ENCODE results near the gene ANKS3. TPM values are rescaled to one million over a fixed set of nuclear protein-coding genes. Genes with fewer than 3 reads are reported as not detected.

ANKS3 gene
- total RNA-seq, 6 experiments from 2014 or later: 16.7 to 23.1 (median 19.7) TPM

DNA sequence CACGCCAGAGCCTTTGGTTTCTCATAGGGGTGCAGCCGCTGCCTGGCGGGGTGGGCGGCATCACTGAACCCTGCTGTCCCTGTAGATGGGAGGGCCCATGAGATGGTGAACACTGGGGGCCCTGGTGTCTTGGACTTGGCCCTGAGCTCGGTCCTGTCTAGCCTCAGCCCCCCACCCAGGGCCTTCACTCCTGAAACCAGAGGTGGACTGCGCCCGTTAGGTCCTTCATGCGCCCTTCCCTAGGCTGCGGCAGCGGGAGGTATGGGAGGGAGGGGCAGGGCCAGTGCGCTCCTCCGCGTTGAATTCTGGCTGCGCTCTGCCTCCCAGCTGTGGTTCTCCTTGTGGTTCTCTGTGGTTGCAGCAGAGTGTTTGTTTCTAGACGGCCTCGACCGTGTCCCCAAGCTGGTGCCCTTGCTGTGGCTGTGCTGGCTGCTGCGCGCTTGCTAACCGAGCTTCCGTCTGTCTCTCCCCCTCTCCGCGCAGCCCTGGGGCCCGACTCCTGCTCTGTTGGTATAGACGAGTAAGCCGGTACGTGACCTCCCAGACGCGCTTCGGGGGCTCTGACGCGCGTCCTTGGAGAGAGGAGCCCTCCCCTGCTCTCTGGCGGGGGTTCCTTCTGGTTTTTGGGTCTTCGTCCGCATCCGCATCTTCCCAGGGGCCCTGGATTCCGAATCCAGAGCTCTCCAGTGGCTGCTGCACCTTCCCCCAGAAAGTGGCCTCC is 48.1 kb downstream of the ANKS3 start:
- Mint-ChIP-seq H3K36me3 (ENCODE audit: low read depth) (peaks cover 4% of the 10 kb centered on the region), H3K9me3 (no peaks in the 10 kb centered on the region), H3K27ac (no peak overlapping the region), H3K4me3 (no peak overlapping the region), H3K27me3 (ENCODE audit: insufficient read depth) (peaks cover 2% of the 10 kb centered on the region; the same call in 1 of the 2 replicates), H3K4me1 (ENCODE audit: low read depth) (no peaks in the 10 kb centered on the region)
- no peak for DNase-seq
- TF ChIP-seq, protein P1, sequence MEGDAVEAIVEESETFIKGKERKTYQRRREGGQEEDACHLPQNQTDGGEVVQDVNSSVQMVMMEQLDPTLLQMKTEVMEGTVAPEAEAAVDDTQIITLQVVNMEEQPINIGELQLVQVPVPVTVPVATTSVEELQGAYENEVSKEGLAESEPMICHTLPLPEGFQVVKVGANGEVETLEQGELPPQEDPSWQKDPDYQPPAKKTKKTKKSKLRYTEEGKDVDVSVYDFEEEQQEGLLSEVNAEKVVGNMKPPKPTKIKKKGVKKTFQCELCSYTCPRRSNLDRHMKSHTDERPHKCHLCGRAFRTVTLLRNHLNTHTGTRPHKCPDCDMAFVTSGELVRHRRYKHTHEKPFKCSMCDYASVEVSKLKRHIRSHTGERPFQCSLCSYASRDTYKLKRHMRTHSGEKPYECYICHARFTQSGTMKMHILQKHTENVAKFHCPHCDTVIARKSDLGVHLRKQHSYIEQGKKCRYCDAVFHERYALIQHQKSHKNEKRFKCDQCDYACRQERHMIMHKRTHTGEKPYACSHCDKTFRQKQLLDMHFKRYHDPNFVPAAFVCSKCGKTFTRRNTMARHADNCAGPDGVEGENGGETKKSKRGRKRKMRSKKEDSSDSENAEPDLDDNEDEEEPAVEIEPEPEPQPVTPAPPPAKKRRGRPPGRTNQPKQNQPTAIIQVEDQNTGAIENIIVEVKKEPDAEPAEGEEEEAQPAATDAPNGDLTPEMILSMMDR (IDR thresholded peaks at IDR 0.05): no peak

DNA sequence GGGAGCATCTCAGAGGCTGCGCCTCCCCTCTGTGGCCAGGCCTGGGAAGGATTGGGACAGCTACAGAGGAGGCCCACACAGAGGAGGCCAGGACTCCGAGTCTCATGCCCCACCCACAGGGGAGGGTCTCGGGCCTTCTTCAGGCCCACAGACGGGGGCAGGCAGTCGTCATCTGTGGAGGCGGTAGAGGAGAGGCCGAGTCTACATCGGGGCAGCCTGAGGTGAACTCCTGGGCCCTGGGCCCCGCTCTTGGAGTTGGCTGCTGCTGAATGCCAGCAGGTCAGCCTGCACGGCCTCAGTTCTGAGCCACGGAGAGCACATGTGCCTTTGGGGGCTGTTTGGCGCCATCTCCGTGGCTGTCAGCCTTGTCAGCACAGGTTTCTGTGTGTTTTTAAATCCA is 48.8 kb downstream of the ANKS3 start:
- Mint-ChIP-seq H3K4me3 (no peak overlapping the region), H3K9me3 (no peaks in the 10 kb centered on the region), H3K4me1 (ENCODE audit: low read depth) (no peaks in the 10 kb centered on the region), H3K36me3 (ENCODE audit: low read depth) (peaks cover 4% of the 10 kb centered on the region), H3K27ac (no peak overlapping the region), H3K27me3 (ENCODE audit: insufficient read depth) (no peaks in the 10 kb centered on the region; the same call in 1 of the 2 replicates)
- DNase-seq: no peak
- TF ChIP-seq, protein P1 (IDR thresholded peaks at IDR 0.05): no peak

DNA sequence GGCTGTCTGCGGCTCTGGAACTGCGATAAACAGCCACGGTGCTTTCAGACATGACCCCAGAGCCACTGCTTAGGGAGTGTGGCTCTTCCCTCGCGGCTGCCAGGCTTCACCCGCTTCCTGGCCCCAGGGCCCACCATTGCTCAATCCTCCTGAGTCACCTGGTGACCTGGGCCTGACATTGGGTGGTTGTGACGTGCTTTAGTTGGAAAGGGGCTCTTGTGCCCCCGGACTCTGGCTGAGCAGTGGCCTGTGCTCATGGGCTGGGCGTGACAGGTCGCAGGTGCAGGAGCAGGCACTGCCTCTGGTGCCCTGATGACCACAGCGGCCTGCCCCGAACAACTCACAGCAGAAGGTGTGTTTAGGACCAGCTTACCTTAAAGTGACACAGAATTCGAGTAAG is 49.3 kb downstream of the ANKS3 start:
- peaks cover 4% of the 10 kb centered on the region for H3K36me3 Mint-ChIP-seq (ENCODE audit: low read depth)
- DNase-seq: no peak
- TF ChIP-seq, protein P1 (IDR thresholded peaks at IDR 0.05): no peak
- peaks cover 2% of the 10 kb centered on the region for H3K27me3 Mint-ChIP-seq (ENCODE audit: insufficient read depth)
- no peak overlapping the region for H3K27ac Mint-ChIP-seq
- H3K4me3 Mint-ChIP-seq: no peak overlapping the region
- no peaks in the 10 kb centered on the region for H3K9me3 Mint-ChIP-seq
- H3K4me1 Mint-ChIP-seq (ENCODE audit: low read depth): no peaks in the 10 kb centered on the region

DNA sequence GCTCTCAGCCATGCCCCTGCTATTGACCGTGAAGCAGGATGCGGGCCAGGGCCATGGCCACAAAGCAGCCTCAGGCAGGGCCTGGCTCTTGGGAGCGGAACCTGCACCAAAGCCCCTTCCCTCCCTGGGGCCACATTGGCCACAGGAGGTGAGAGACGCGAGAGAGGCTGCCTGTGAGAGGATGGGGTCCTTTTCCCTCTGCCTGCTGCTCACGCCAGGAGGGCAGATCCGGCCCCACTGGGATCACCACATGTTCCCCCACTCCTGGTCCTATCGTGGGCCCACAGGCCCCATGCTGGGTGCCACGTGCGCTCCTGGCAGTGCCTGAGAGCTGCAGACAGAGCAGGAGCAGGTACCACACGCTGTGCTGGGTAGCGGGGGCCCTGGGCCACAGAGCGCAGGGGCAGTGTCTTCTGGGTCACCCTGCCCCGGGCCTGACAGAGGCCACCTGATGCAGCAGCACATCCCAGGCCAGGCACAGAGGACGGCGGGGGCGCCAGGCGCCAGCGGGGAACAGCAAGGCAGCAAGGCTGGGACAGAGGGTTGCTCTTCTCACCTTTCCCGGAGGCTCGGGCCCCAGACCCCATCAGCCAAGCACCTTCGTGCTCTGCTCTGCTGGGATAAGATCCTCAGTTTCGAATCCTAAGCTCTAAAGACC is 49.9 kb downstream of the ANKS3 start:
- H3K36me3 Mint-ChIP-seq (ENCODE audit: low read depth): peaks cover 4% of the 10 kb centered on the region
- peaks cover 4% of the 10 kb centered on the region for H3K27me3 Mint-ChIP-seq (ENCODE audit: insufficient read depth)
- H3K4me3 Mint-ChIP-seq: no peak overlapping the region
- H3K27ac Mint-ChIP-seq: no peak overlapping the region
- DNase-seq: no peak
- H3K9me3 Mint-ChIP-seq: no peaks in the 10 kb centered on the region
- H3K4me1 Mint-ChIP-seq (ENCODE audit: low read depth): no peaks in the 10 kb centered on the region
- TF ChIP-seq, protein P1 (IDR thresholded peaks at IDR 0.05): no peak

DNA sequence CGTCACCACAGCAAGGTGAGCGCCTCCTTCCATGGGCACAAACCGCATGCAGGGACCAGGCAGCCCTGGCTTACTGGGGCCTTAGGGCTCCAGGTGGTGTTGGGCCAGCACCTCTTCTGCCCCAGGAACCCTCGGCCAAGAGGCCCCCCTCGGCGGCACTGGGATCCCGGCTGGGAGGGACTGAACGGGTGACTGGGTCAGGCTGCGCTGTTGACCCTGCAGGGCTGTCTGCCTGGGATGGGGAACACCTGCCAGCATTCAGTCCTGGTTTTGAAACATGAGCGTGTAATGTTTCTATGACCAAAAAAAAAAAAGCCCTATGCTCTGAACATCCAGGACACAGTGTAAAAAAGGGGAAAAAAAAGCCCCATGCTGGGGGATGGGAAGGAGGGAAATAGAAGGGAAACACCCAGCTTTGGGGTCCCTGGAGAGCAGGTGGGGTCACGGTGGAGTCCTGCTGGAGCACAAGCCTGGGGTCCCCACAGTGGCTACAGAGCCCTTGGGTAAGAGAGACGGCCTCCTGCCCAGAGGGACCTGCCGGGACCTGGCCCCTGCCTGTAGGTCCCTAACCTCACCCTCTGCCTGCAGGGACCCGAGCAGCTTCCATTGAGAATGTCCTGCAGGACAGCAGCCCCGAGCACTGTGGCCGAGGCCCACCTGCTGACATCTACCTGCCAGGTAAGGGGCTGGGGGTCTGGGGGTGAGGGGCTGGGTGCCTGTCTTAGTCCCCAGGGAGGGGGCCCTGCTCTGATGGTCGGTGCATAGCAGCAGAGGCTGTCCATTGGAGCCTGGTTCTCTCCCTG is 50.6 kb downstream of the ANKS3 start:
- H3K36me3 Mint-ChIP-seq (ENCODE audit: low read depth): peaks cover 4% of the 10 kb centered on the region
- no peak for DNase-seq
- H3K9me3 Mint-ChIP-seq: no peaks in the 10 kb centered on the region
- H3K27me3 Mint-ChIP-seq (ENCODE audit: insufficient read depth): peaks cover 4% of the 10 kb centered on the region
- TF ChIP-seq, protein P1 (IDR thresholded peaks at IDR 0.05): no peak
- H3K27ac Mint-ChIP-seq: no peak overlapping the region
- H3K4me1 Mint-ChIP-seq (ENCODE audit: low read depth): no peaks in the 10 kb centered on the region
- no peak overlapping the region for H3K4me3 Mint-ChIP-seq

Data from HFFc6 (cell line).